ENCODE results near the gene KIAA0825. TPM values are rescaled to one million over a fixed set of nuclear protein-coding genes. Genes with fewer than 3 reads are reported as not detected.

The KIAA0825 gene
- total and polyA plus RNA-seq, 12 donors = 0.34 to 11.5 (median 3.1) TPM

- WGBS, 4 donors = 40 to 55% (median 50%) methylated on average over 2 of the region's 2 CpGs
- Histone ChIP-seq H3K4me3 (no peak overlapping the region), H3K36me3 (replicated peaks in 1 of 2) (no peaks in the 10 kb centered on the region), H3K4me1 (replicated peaks in 1 of 2) (no peaks in the 10 kb centered on the region), H3K9me3 (replicated peaks in 1 of 3) (peaks cover 0 to 3% (median 0%) of the 10 kb centered on the region in 3 donors), H3K27ac (no peak overlapping the region), H3K27me3 (no peaks in the 10 kb centered on the region)
- TF ChIP-seq CTCF (IDR thresholded peaks at IDR 0.05) = no peak
- no peak for DNase-seq
- intact Hi-C loops (cut with DNase I) = no loop called here
These were observed 395.2 kb downstream of the KIAA0825 start for GRCh38 chr5:94223235-94223634.

GRCh38 chr5:94218374-94218773, 400.0 kb downstream of the KIAA0825 start:
- Histone ChIP-seq H3K27me3 (no peaks in the 10 kb centered on the region), H3K4me1 (replicated peaks in 1 of 2) (no peaks in the 10 kb centered on the region), H3K27ac (no peak overlapping the region), H3K4me3 (no peak overlapping the region), H3K9me3 (replicated peaks in 1 of 3) (no peaks in the 10 kb centered on the region), H3K36me3 (replicated peaks in 1 of 2) (no peaks in the 10 kb centered on the region)
- TF ChIP-seq CTCF (IDR thresholded peaks at IDR 0.05) (no peak), POLR2A (IDR thresholded peaks at IDR 0.05) (no peak)
- intact Hi-C loops (cut with DNase I) = no loop called here
- DNase-seq = no peak

GRCh38 chr5:94217745-94218144, 400.7 kb downstream of the KIAA0825 start:
- Histone ChIP-seq H3K27ac (no peak overlapping the region), H3K9me3 (replicated peaks in 1 of 3) (no peaks in the 10 kb centered on the region), H3K27me3 (no peaks in the 10 kb centered on the region), H3K4me1 (replicated peaks in 1 of 2) (no peaks in the 10 kb centered on the region), H3K36me3 (replicated peaks in 1 of 2) (no peaks in the 10 kb centered on the region), H3K4me3 (no peak overlapping the region)
- intact Hi-C loops (cut with DNase I) = no loop called here
- DNase-seq = no peak
- WGBS, 4 donors = 84 to 91% (median 88%) methylated on average over 3 of the region's 3 CpGs
- no peak for TF ChIP-seq CTCF (IDR thresholded peaks at IDR 0.05)
- no peak for TF ChIP-seq POLR2A (IDR thresholded peaks at IDR 0.05)

GRCh38 chr5:94217216-94217615, 401.2 kb downstream of the KIAA0825 start:
- WGBS, 4 donors = 91 to 100% (median 92%) methylated on average over 2 of the region's 2 CpGs
- Histone ChIP-seq H3K27ac (no peak overlapping the region), H3K4me3 (no peak overlapping the region), H3K27me3 (no peaks in the 10 kb centered on the region), H3K36me3 (replicated peaks in 1 of 2) (no peaks in the 10 kb centered on the region), H3K9me3 (replicated peaks in 1 of 3) (no peaks in the 10 kb centered on the region), H3K4me1 (replicated peaks in 1 of 2) (no peaks in the 10 kb centered on the region)
- TF ChIP-seq POLR2A (IDR thresholded peaks at IDR 0.05) (no peak), CTCF (IDR thresholded peaks at IDR 0.05) (no peak)
- DNase-seq = no peak
- intact Hi-C loops (cut with DNase I) = no loop called here

Measured in adrenal gland (tissue), 12 donors.